GM19025 (cell line): ENCODE results near the gene METTL27.
"Not testable (repeated sequence)": the region's sequence is repeated elsewhere in the genome, so short reads cannot be mapped to it uniquely, and the experiment has no call there.

Source experiments
- ATAC-seq: cut with Tn5 transposase; IDR thresholded peaks from one replicate; pipeline ENCODE4 v1.9.1; 2021; ENCODE audit warnings: mild to moderate bottlenecking, low read depth, moderate library complexity; ENCODE audit not compliant: unreplicated experiment

METTL27 gene

GRCh38 chr7:73839743-73840714 is 2.3 kb downstream of the METTL27 start:
- no peak for ATAC-seq

GRCh38 chr7:73839290-73839689 is 3.0 kb downstream of the METTL27 start:
- ATAC-seq, result no peak

- ATAC-seq, result no peak
Observed at GRCh38 chr7:73838642-73839041, 3.7 kb downstream of the METTL27 start.

DNA sequence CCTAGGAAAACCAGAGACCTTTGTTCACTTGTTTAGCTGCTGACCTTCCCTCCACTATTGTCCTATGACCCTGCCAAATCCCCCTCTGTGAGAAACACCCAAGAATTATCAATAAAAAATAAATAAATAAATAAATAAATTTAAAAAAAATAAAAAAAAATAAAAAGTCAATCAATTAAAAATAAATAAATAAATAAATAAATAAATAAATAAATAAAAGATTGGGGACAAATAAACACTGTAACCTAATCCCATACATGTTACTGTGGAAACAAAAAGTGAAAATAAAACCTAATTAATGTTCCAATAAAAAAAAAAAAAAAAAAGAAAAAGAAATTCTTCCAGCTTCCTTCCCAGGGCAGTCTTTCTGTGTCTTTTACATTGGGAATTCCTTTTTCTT is 5.1 kb downstream of the METTL27 start:
- ATAC-seq, result not testable (repeated sequence)

DNA sequence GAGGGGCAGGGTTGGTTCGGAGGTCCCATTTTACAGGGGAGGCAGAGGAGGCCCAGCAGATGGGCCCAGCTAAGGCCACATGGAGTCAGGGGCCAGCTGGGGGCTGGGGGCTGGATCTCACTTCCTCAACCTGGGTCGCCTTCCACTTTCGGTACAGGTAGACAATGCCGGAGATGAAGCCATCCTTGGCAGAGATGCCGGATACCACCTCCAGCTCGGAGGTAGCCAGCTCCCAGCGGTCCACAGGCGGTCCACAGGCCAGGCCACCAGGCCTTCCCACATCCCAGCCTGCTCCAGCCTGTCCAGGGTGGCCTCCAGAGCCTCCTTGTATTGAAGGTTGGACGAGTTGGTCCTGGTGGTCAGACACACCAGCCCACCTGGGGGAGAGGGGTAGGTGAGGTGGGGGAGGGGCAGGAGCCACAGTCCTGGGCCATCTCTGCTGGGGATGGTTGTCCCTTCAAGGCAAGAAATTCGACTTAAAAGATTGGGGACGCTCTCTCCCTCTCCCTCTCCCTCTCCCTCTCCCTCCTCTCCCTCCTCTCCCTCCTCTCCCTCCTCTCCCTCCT is 7.6 kb downstream of the METTL27 start:
- ATAC-seq, result no peak

DNA sequence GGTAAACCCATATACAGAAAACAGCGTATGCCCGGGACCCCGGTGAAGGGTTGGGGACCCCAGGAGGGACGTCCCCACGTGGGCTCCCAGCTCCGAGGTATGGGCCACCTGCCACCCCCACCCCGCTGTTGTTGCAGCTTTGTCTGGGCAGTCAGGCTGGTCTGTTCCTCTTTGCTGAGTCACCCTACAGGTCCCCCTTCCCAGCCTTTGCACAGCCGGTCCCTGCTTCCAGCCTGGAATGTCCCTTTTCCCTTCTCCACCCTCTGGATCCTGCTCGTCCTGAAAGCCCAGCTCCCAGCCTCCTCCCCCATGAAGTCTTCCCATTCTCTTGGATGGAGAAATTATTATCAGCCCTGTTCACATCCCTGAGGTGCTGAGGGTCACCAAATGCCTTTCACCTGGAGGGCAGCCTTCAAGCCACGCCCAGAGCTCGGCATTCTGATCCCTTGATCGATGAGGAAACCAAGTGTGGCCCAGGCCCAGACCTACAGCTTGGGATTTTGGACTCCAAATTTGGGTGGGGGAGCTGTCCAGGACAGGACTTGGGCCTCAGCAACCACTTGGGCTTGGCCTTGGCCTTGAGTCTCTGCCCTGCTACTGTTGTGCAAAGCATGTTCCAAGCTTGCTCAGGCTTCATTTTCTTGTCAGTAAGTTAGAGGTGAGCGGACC is 8.9 kb downstream of the METTL27 start:
- ATAC-seq, result no peak

GRCh38 chr7:73832806-73833205 is 9.5 kb downstream of the METTL27 start:
- ATAC-seq, result no peak

DNA sequence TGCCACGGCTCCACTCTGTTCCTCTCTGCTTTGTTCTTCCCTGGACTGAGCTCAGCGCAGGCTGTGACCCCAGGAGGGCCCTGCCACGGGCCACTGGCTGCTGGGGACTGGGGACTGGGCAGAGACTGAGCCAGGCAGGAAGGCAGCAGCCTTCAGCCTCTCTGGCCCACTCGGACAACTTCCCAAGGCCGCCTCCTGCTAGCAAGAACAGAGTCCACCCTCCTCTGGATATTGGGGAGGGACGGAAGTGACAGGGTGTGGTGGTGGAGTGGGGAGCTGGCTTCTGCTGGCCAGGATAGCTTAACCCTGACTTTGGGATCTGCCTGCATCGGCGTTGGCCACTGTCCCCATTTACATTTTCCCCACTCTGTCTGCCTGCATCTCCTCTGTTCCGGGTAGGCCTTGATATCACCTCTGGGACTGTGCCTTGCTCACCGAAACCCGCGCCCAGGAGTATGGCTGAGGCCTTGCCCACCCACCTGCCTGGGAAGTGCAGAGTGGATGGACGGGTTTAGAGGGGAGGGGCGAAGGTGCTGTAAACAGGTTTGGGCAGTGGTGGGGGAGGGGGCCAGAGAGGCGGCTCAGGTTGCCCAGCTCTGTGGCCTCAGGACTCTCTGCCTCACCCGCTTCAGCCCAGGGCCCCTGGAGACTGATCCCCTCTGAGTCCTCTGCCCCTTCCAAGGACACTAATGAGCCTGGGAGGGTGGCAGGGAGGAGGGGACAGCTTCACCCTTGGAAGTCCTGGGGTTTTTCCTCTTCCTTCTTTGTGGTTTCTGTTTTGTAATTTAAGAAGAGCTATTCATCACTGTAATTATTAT is 10.3 kb downstream of the METTL27 start:
- no peak for ATAC-seq

- no peak for ATAC-seq
Observed at GRCh38 chr7:73831584-73831833, 10.8 kb downstream of the METTL27 start.

DNA sequence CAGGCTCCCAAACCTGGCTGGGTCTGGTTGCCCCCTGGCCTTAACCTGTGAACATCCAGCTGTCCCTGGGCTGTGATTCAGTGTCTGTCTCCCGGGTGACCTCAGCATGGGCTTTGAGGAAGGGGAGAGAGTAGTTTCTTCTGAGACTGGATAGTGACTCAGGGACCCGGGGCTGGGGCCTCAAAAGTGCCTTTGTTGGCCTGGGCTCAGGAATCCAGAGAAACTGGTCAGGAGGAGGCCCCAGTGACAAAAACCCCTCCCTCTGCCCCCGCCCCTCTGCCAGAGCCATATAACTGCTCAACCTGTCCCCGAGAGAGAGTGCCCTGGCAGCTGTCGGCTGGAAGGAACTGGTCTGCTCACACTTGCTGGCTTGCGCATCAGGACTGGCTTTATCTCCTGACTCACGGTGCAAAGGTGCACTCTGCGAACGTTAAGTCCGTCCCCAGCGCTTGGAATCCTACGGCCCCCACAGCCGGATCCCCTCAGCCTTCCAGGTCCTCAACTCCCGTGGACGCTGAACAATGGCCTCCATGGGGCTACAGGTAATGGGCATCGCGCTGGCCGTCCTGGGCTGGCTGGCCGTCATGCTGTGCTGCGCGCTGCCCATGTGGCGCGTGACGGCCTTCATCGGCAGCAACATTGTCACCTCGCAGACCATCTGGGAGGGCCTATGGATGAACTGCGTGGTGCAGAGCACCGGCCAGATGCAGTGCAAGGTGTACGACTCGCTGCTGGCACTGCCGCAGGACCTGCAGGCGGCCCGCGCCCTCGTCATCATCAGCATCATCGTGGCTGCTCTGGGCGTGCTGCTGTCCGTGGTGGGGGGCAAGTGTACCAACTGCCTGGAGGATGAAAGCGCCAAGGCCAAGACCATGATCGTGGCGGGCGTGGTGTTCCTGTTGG is 11.4 kb downstream of the METTL27 start, which contains the start of gene CLDN4:
Gene CLDN4 (plus strand): TSS at position 316 of the 903 bp plus-strand sequence. CDS start 206 bp downstream, at position 522.
- ATAC-seq, result no peak

DNA sequence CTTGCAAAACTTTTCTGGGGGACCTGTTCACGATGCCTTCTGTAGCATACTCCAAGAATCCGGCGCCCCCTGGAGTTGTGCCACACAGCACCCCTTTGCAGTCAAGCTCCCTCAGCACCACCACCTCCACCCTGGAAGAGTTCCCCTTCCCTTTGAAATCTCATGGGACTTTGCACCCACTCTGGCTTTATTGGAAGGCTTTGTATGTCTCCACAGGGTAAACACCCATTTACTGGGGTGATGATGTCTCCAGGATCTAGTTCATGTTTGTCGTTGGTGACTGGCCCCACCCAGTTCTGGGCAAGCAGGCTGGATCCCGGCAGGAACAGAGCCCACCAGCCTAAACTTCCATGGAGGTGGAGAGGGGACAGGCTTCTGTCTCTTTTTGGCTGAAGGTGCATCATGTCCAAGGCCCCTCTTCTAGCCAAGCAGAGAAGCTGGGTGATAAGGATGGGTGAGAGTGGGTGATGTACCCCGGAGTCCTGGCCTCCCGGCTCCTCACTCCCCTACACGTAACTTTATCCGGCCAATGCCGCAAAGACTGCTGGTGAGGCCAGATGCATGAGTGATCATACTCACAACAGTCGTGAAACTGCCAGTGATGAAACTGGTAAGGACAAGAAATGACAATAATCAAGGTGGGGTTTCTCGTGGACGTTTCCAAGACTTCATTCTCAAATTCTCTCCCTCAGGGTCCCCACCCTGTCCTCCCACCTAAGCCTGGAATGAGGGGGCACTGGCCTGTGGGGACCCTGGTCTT is 12.2 kb downstream of the METTL27 start:
- ATAC-seq, result no peak

GRCh38 chr7:73829505-73829904 is 12.8 kb downstream of the METTL27 start:
- no peak for ATAC-seq

- ATAC-seq, result no peak
Observed at GRCh38 chr7:73828972-73829371, 13.3 kb downstream of the METTL27 start.

DNA sequence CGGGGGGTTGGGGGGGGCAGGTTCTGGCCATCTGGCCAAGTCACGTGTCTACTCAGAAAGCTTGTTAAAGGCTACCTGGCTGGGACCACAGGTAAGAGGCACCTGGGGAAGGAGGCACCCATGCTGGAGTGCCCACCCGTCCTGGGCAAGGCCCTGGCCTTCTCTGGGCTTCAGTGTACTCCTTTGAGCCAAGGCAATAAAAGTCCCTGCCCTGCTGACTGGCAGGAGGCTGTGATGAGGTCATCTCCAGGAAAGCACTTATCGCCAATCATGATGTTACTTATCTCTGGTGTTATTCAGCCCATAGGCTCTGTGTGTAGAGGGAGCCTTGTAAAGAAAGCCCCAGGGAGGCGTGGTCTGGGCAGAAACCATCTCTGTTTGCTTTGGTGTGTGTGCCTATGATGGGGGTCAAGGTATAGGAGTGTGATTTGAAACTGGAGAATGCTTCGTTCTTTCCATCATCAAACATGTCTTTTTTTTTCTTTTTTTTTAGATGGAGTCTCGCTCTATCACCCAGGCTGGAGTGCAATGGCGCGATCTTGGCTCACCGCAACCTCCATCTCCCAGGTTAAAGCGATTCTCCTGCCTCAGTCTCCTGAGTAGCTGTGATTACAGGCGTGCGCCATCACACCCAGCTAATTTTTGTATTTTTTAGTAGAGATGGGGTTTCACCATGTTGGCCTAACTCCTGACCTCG is 14.1 kb downstream of the METTL27 start:
- no peak for ATAC-seq

GRCh38 chr7:73827567-73828106 is 14.7 kb downstream of the METTL27 start:
- no peak for ATAC-seq

- no peak for ATAC-seq
Observed at GRCh38 chr7:73824986-73825385, 17.3 kb downstream of the METTL27 start.

- no peak for ATAC-seq
Observed at GRCh38 chr7:73823873-73824592, 18.3 kb downstream of the METTL27 start.
